WTC11 (cell line): ENCODE data around the gene GOLGB1. TPM values are rescaled to one million over a fixed set of nuclear protein-coding genes. Genes with fewer than 3 reads are reported as not detected.

Experiments
- ATAC-seq: fragments of 200-7000 bp; cut with Tn5 transposase; 2 replicates; pipeline ENCODE4 v1.10.0; 2021; ENCODE audit warnings: mild to moderate bottlenecking, moderate library complexity
- CTCF ChIA-PET: fragments of 300-600 bp; sonication (Branson Sonifier 250); formaldehyde crosslinking; loops from one replicate; lab custom pipeline; 2021; ENCODE audit warnings: antibody characterized with exemption; lab: Charles Lee
- POLR2A ChIA-PET: fragments of 350-600 bp; sonication (Branson Sonifier 250); formaldehyde crosslinking; loops from one replicate; lab custom pipeline; 2021; ENCODE audit warnings: antibody characterized with exemption; lab: Charles Lee
- DNase-seq: peaks from one replicate; pipeline ENCODE4 v3.0.0; 2021; ENCODE audit warnings: low spot score
- H3K27ac Mint-ChIP-seq: 2 replicates; pipeline ENCODE4 v1.8.0; 2021; ENCODE audit warnings: mixed read lengths
- H3K27me3 Mint-ChIP-seq: 2 replicates; pipeline ENCODE4 v1.8.0; 2021; ENCODE audit warnings: low read depth, mild to moderate bottlenecking, moderate library complexity, mixed read lengths
- H3K36me3 Mint-ChIP-seq: 2 replicates; pipeline ENCODE4 v1.8.0; 2021; ENCODE audit warnings: mixed read lengths
- H3K4me1 Mint-ChIP-seq: 2 replicates; pipeline ENCODE4 v1.8.0; 2022; ENCODE audit warnings: mixed read lengths
- H3K4me3 Mint-ChIP-seq: 2 replicates; pipeline ENCODE4 v1.8.0; 2021; ENCODE audit warnings: mild to moderate bottlenecking, moderate library complexity, mixed read lengths
- H3K9me3 Mint-ChIP-seq: 2 replicates; pipeline ENCODE4 v1.8.0; 2021; ENCODE audit warnings: mixed read lengths
- AR ChIP-seq: fragments of 250-450 bp; sonication (Bioruptor Pico); IDR thresholded peaks from 2 replicates; pipeline ENCODE4 v1.9.0; 2021; ENCODE audit warnings: mild to moderate bottlenecking
- ATF3 ChIP-seq: sonication (generic); formaldehyde crosslinking; conservative IDR thresholded peaks from 2 replicates; pipeline ENCODE4 v1.8.1; 2022; ENCODE audit warnings: mild to moderate bottlenecking, missing genetic modification reagents
- ERG ChIP-seq: fragments of 250-450 bp; sonication (Bioruptor Pico); IDR thresholded peaks from 2 replicates; pipeline ENCODE4 v1.8.0; 2021; ENCODE audit warnings: mild to moderate bottlenecking
- HMGA2 ChIP-seq: fragments of 250-450 bp; sonication (Bioruptor Pico); IDR thresholded peaks from 2 replicates; pipeline ENCODE4 v1.4.0; 2021; ENCODE audit warnings: mild to moderate bottlenecking, moderate library complexity
- MYBL2 ChIP-seq: sonication (generic); formaldehyde crosslinking; IDR thresholded peaks from 2 replicates; pipeline ENCODE4 v1.8.1; 2023; ENCODE audit warnings: mild to moderate bottlenecking, moderate library complexity, missing genetic modification reagents
- TCF7 ChIP-seq: sonication (generic); formaldehyde crosslinking; IDR thresholded peaks from 2 replicates; pipeline ENCODE4 v1.8.0; 2022; ENCODE audit warnings: mild to moderate bottlenecking, low read depth, missing genetic modification reagents, moderate library complexity
- ZNF121 ChIP-seq: sonication (generic); formaldehyde crosslinking; IDR thresholded peaks from 2 replicates; pipeline ENCODE4 v1.8.0; 2023; ENCODE audit warnings: missing genetic modification reagents
- ZNF281 ChIP-seq: sonication (generic); formaldehyde crosslinking; IDR thresholded peaks from 2 replicates; pipeline ENCODE4 v1.8.0; 2023; ENCODE audit warnings: mild to moderate bottlenecking, missing genetic modification reagents
- ZNF317 ChIP-seq: sonication (generic); formaldehyde crosslinking; IDR thresholded peaks from 2 replicates; pipeline ENCODE4 v1.8.1; 2023; ENCODE audit warnings: low read depth, mild to moderate bottlenecking, moderate library complexity, missing genetic modification reagents, borderline replicate concordance
- ZNF671 ChIP-seq: fragments of 250-450 bp; sonication (Bioruptor Pico); IDR thresholded peaks from 2 replicates; pipeline ENCODE4 v1.8.0; 2021; ENCODE audit warnings: mild to moderate bottlenecking
- total RNA-seq: library from RNA; stranded (reverse); gene quantifications from 3 replicates; pipeline ENCODE4 v1.2.3, GENCODE V29; 2021
- TF ChIP-seq, protein P1 (sequence below): sonication (generic); formaldehyde crosslinking; IDR thresholded peaks from 2 replicates; pipeline ENCODE4 v1.8.0; 2022; ENCODE audit warnings: mild to moderate bottlenecking, missing genetic modification reagents
- TF ChIP-seq, protein P2 (sequence below): sonication (generic); formaldehyde crosslinking; IDR thresholded peaks from 2 replicates; pipeline ENCODE4 v1.8.1; 2023; ENCODE audit warnings: mild to moderate bottlenecking, missing genetic modification reagents, moderate library complexity
- TF ChIP-seq, protein P3 (sequence below): sonication (generic); formaldehyde crosslinking; IDR thresholded peaks from 2 replicates; pipeline ENCODE4 v1.8.1; 2023; ENCODE audit warnings: mild to moderate bottlenecking, moderate library complexity, missing genetic modification reagents

The GOLGB1 gene
- total RNA-seq, 1 experiment from 2014 or later: 33.8 TPM

GRCh38 chr3:121648219-121648958 is 101.2 kb downstream of the GOLGB1 start:
- POLR2A ChIA-PET: no interaction called here
- Mint-ChIP-seq H3K36me3 (no peaks in the 10 kb centered on the region), H3K4me3 (no peak overlapping the region), H3K4me1 (peaks cover 11% of the 10 kb centered on the region), H3K9me3 (no peaks in the 10 kb centered on the region), H3K27ac (no peak overlapping the region), H3K27me3 (no peaks in the 10 kb centered on the region)
- CTCF ChIA-PET: interaction anchor here (1.7 to 2.0 kb wide), 2 partner anchors 55 to 101 kb away, joined by 4 to 10 read pairs; no protein-coding TSS in a partner anchor
- DNase-seq (no peak), ATAC-seq (no peak)
- TF ChIP-seq, protein P1, sequence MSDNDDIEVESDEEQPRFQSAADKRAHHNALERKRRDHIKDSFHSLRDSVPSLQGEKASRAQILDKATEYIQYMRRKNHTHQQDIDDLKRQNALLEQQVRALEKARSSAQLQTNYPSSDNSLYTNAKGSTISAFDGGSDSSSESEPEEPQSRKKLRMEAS (CRISPR knock-in tag): no peak
- TF ChIP-seq ZNF121 (CRISPR knock-in tag) (no peak), ZNF317 (CRISPR knock-in tag) (no peak), MYBL2 (no peak), ZNF281 (CRISPR knock-in tag) (no peak), HMGA2 (CRISPR knock-in tag) (no peak)

DNA sequence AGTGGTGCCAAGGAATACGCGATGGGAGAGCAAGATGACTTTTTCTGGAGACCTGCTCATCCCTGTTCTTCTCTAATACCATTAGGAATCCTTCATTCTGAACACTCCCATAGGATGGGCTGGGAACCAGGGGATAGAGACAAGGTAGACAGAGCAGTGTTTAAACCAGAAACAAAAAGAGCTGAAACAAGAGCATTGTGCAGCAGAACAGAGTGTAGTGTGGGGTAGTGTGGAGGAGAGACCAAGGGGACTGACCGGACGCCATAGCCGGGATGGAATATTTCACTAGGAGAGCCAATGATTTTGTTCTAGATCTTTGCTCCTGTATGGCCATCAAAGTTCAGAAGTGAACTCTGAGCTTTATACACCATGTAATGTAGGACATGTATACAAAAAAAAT is 104.5 kb downstream of the GOLGB1 start:
- H3K36me3 Mint-ChIP-seq: no peaks in the 10 kb centered on the region
- H3K27me3 Mint-ChIP-seq: no peaks in the 10 kb centered on the region
- H3K4me3 Mint-ChIP-seq: no peak overlapping the region
- ATAC-seq (no peak), DNase-seq (no peak)
- TF ChIP-seq, protein P2, sequence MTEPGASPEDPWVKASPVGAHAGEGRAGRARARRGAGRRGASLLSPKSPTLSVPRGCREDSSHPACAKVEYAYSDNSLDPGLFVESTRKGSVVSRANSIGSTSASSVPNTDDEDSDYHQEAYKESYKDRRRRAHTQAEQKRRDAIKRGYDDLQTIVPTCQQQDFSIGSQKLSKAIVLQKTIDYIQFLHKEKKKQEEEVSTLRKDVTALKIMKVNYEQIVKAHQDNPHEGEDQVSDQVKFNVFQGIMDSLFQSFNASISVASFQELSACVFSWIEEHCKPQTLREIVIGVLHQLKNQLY: no peak
- TF ChIP-seq ZNF671 (CRISPR knock-in tag) (no peak), AR (CRISPR knock-in tag) (no peak), ATF3 (CRISPR knock-in tag) (no peak), ERG (CRISPR knock-in tag) (no peak), TCF7 (CRISPR knock-in tag) (no peak)
- TF ChIP-seq, protein P3, sequence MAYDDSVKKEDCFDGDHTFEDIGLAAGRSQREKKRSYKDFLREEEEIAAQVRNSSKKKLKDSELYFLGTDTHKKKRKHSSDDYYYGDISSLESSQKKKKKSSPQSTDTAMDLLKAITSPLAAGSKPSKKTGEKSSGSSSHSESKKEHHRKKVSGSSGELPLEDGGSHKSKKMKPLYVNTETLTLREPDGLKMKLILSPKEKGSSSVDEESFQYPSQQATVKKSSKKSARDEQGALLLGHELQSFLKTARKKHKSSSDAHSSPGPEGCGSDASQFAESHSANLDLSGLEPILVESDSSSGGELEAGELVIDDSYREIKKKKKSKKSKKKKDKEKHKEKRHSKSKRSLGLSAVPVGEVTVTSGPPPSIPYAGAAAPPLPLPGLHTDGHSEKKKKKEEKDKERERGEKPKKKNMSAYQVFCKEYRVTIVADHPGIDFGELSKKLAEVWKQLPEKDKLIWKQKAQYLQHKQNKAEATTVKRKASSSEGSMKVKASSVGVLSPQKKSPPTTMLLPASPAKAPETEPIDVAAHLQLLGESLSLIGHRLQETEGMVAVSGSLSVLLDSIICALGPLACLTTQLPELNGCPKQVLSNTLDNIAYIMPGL: no peak
- ChIA-PET CTCF (no interaction called here), POLR2A (no interaction called here)
- H3K9me3 Mint-ChIP-seq: no peaks in the 10 kb centered on the region
- peaks cover 21% of the 10 kb centered on the region for H3K4me1 Mint-ChIP-seq
- no peak overlapping the region for H3K27ac Mint-ChIP-seq
